Breast epithelium (tissue), 4 donors: ENCODE results near the gene LDAH. TPM values are rescaled to one million over a fixed set of nuclear protein-coding genes. Genes with fewer than 3 reads are reported as not detected.

Source experiments
- DNase-seq, 2 donors: peaks; one replicate each; pipeline ENCODE4 v3.0.0-alpha.2; 2019; ENCODE audit warnings: low spot score in 2 of 2
- H3K27ac ChIP-seq, 2 donors: fragments of 200-600 bp; sonication (generic) in 1 of 2; one replicate each; pipeline ENCODE4 v1.5.1; 2016 to 2019; ENCODE audit warnings: mild to moderate bottlenecking in 1 of 2
- H3K27me3 ChIP-seq, 2 donors: fragments of 200-600 bp; sonication (generic) in 1 of 2; one replicate each; pipeline versions ENCODE4 v1.5.1 to v1.6.0; 2017 to 2019; ENCODE audit warnings: control low read depth in 1 of 2, mild to moderate bottlenecking in 1 of 2
- H3K36me3 ChIP-seq: fragments of 200-600 bp; one replicate; pipeline ENCODE4 v1.5.1; 2019
- H3K4me1 ChIP-seq, 2 donors: fragments of 200-600 bp; sonication (generic); one replicate each; pipeline ENCODE4 v1.5.1; 2016 to 2019; ENCODE audit warnings: control low read depth in 1 of 2
- H3K4me3 ChIP-seq, 3 donors: fragments of 200-600 bp; sonication (generic); 1 replicate in 2 of 3; 2 replicates in 1 of 3; pipeline ENCODE4 v1.5.1; 2016 to 2019; ENCODE audit warnings: mild to moderate bottlenecking in 3 of 3, moderate library complexity in 2 of 3
- H3K9me3 ChIP-seq, 2 donors: fragments of 200-600 bp; sonication (generic) in 1 of 2; one replicate each; pipeline ENCODE4 v1.5.1; 2016 to 2019; ENCODE audit warnings: control low read depth in 1 of 2
- POLR2A ChIP-seq: fragments of 450-650 bp; IDR thresholded peaks from one replicate; pipeline ENCODE4 v1.6.1; 2016; ENCODE audit warnings: antibody characterized with exemption, mild to moderate bottlenecking, moderate library complexity
- POLR2AphosphoS5 ChIP-seq, 3 donors: sonication (generic); formaldehyde crosslinking; IDR thresholded peaks; one replicate each; pipeline ENCODE4 v1.6.1; 2017; ENCODE audit warnings: antibody characterized with exemption in 3 of 3
- intact Hi-C: fragments of 100-400 bp; cut with DNase I; formaldehyde crosslinking; loops from one replicate; pipeline ENCODE4 v1.15.1; 2023; ENCODE audit warnings: low total_unique reads
- total RNA-seq, 3 donors: library from RNA; depleted of rRNA; stranded (reverse); fragments of >200 nt; gene quantifications; one replicate each; pipeline ENCODE4 v1.1.0, GENCODE V29; 2016
- TF ChIP-seq, protein P1 (sequence below), 3 donors: fragments of 450-650 bp; IDR thresholded peaks; one replicate each; pipeline ENCODE4 v1.5.1; 2016 to 2017; ENCODE audit warnings: antibody characterized with exemption in 3 of 3, mild to moderate bottlenecking in 3 of 3, moderate library complexity in 3 of 3

Gene LDAH
- total RNA-seq, 3 donors from 2014 or later = 12.3 to 17.0 (median 12.5) TPM

DNA sequence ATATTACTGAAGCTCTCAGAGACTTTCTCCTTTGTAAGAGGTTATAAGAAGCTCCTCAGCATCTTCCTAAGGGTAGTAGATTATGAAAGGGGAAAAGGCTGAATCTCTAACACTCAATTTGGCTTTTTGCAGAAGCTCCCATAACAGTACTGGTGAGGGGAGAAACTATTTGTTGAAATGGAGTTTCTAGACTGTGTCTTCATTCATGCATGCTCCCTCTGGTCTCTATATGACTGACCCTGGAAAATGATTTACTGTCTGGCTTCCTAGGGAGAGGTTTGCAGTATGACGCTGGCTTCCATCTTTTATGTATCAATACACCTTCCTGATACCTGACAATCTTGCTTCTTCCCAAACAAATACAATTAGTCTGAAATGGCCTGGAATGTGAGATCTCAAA, 63.9 kb downstream of the LDAH start:
- TF ChIP-seq POLR2AphosphoS5 (IDR thresholded peaks at IDR 0.05) (no peak), POLR2A (no peak)
- TF ChIP-seq, protein P1, sequence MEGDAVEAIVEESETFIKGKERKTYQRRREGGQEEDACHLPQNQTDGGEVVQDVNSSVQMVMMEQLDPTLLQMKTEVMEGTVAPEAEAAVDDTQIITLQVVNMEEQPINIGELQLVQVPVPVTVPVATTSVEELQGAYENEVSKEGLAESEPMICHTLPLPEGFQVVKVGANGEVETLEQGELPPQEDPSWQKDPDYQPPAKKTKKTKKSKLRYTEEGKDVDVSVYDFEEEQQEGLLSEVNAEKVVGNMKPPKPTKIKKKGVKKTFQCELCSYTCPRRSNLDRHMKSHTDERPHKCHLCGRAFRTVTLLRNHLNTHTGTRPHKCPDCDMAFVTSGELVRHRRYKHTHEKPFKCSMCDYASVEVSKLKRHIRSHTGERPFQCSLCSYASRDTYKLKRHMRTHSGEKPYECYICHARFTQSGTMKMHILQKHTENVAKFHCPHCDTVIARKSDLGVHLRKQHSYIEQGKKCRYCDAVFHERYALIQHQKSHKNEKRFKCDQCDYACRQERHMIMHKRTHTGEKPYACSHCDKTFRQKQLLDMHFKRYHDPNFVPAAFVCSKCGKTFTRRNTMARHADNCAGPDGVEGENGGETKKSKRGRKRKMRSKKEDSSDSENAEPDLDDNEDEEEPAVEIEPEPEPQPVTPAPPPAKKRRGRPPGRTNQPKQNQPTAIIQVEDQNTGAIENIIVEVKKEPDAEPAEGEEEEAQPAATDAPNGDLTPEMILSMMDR (IDR thresholded peaks at IDR 0.05) = no peak
- Histone ChIP-seq H3K4me1 (no peaks in the 10 kb centered on the region), H3K27ac (no peak overlapping the region), H3K27me3 (no peaks in the 10 kb centered on the region), H3K36me3 (no peaks in the 10 kb centered on the region), H3K9me3 (no peaks in the 10 kb centered on the region), H3K4me3 (no peak overlapping the region)
- intact Hi-C loops = no loop called here
- no peak for DNase-seq

DNA sequence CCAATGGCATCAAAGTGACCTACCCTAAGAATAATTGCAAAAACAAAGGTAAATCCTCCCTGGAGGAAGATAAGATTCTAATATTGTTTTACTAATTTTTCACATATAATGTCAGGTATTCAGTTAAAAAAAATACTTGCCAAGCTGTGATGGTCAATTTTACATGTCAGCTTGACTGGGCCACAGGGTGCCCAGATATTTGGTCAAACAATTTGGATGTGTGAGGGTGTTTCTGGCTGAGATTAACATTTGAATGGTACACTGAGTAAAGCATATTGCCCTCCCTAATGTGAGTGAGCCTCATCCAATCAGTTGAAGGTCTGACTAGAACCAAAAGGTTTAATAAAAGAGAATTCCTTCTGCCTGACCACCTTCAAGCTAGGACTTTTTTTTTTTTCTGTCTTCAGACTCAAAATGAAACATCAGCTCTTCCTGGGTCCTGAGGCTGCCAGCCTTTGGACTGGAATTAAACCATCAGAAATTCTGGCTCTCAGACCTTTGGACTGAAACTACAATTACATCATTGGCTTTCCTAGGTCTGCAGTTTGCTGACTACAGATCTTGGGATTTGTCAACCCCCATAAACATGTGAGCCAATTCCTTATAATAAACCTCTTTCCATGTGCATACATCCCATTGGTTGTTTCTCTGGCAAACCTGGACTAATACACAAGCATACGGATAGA, 65.4 kb downstream of the LDAH start:
- TF ChIP-seq, protein P1 (IDR thresholded peaks at IDR 0.05) = no peak
- TF ChIP-seq POLR2A = no peak
- no peak for TF ChIP-seq POLR2AphosphoS5 (IDR thresholded peaks at IDR 0.05)
- no peaks in the 10 kb centered on the region for H3K27me3 ChIP-seq
- H3K36me3 ChIP-seq = no peaks in the 10 kb centered on the region
- DNase-seq = no peak
- H3K4me1 ChIP-seq = no peaks in the 10 kb centered on the region
- no peaks in the 10 kb centered on the region for H3K9me3 ChIP-seq
- intact Hi-C loops = no loop called here
- no peak overlapping the region for H3K27ac ChIP-seq
- no peak overlapping the region for H3K4me3 ChIP-seq

DNA sequence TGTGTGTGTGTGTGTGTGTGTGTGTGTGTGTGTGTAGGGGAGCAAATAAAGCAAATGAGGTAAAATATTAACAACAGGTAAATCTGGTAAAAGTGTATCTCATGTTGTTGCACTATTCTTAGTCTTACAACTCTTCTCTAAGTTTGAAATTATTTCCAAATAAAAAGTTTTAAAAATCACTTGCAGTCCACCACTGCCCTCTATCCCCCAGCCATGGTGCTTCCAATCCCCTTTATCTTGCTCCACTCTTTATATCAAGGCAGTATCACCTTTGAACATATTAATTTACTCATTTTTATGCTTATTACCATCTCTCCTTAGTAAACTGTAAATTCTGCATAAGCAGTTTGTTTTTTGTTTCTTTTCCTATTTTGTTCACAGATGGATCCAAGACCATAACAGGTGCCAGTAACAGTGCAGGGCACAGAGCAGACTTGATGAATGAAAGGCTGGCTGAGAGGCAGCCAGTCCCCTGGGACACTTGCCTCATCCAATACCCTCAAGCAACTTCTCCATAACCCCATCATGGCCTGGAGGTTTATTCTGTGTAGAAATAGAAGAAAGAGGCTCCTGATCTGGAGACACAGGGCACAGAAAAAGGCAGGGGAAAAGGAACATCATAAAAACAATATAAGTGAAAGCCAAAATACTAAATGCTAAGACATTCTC, 67.6 kb downstream of the LDAH start:
- H3K4me3 ChIP-seq = no peak overlapping the region
- H3K9me3 ChIP-seq = peaks cover 0 to 3% of the 10 kb centered on the region in 2 donors
- no peaks in the 10 kb centered on the region for H3K36me3 ChIP-seq
- H3K27ac ChIP-seq = no peak overlapping the region
- H3K27me3 ChIP-seq = no peaks in the 10 kb centered on the region
- TF ChIP-seq POLR2A (no peak), POLR2AphosphoS5 (IDR thresholded peaks at IDR 0.05) (no peak)
- TF ChIP-seq, protein P1 (IDR thresholded peaks at IDR 0.05) = no peak
- no peak for DNase-seq
- no peaks in the 10 kb centered on the region for H3K4me1 ChIP-seq
- intact Hi-C loops = no loop called here

DNA sequence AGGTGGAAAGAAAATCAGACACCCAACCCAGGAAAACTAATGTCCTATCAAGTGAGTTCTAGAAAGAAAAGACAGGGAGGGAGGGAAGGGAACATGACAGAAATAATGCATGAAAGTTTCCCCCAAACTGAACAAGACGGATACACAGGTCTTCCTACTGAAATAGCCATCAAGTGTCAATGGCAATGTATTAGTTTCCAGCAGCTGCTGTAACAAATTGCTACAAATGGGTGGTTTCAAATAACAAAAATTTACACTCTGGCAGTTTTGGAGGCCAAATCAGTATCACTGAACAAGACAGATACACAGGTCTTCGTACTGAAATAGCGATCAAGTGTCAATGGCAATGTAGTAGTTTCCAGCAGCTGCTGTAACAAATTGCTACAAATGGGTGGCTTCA, 70.6 kb downstream of the LDAH start:
- no peak overlapping the region for H3K4me3 ChIP-seq
- peaks cover 0 to 3% of the 10 kb centered on the region in 2 donors for H3K9me3 ChIP-seq
- intact Hi-C loops = no loop called here
- no peaks in the 10 kb centered on the region for H3K27me3 ChIP-seq
- H3K27ac ChIP-seq = no peak overlapping the region
- H3K36me3 ChIP-seq = no peaks in the 10 kb centered on the region
- no peak for DNase-seq
- H3K4me1 ChIP-seq = no peaks in the 10 kb centered on the region
- TF ChIP-seq POLR2AphosphoS5 (IDR thresholded peaks at IDR 0.05) (no peak), POLR2A (no peak)
- TF ChIP-seq, protein P1 (IDR thresholded peaks at IDR 0.05) = no peak

DNA sequence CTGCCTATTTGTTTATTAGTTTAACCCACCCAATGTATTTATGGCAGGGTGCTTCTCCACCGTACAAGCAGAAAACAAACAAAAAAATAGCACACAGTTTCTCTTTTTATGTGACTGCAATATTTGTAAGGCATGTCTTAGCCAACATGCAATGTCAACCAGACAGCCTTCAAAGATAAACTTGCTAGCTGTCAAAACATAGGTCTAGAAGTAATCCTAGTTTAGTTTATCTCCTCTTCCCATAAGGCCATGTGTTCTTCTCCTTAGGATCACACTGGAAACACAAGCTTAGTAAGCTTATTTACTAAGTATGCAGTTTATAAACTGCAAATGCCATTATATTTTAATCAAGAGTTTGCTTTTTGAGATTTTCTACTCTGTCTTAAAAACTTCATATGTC, 75.6 kb downstream of the LDAH start:
- intact Hi-C loops = no loop called here
- H3K27ac ChIP-seq = no peak overlapping the region
- DNase-seq = no peak
- H3K4me3 ChIP-seq = no peak overlapping the region
- no peaks in the 10 kb centered on the region for H3K27me3 ChIP-seq
- H3K4me1 ChIP-seq = no peaks in the 10 kb centered on the region
- TF ChIP-seq POLR2A (no peak), POLR2AphosphoS5 (IDR thresholded peaks at IDR 0.05) (no peak)
- TF ChIP-seq, protein P1 (IDR thresholded peaks at IDR 0.05) = no peak
- peaks cover 0 to 2% of the 10 kb centered on the region in 2 donors for H3K9me3 ChIP-seq
- no peaks in the 10 kb centered on the region for H3K36me3 ChIP-seq
